GM21447 (cell line): ENCODE results near the gene ALDH1A2.

Experiments used
- ATAC-seq: cut with Tn5 transposase; IDR thresholded peaks from one replicate; pipeline ENCODE4 v1.9.1; 2021; ENCODE audit not compliant: unreplicated experiment

The ALDH1A2 gene

DNA sequence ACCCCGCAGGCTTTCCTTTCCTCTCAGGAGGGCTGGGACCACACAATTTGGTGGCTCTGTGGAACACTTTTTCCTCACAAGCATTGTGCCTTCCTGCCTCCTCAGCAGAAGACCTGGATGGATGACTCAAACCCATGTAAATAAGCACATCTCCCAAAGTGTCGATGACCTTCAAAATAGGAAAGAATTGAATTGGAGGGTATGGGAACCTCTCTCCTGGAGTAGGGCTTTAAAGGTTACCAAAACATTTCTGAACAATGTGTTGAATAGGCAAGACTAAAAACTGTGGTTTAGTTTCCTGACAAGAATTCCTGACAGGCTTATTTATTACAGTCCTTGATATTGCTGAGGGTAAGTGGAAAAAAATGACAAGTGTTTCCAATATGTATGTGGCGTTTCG lies 118.2 kb downstream of the ALDH1A2 start:
- ATAC-seq, result no peak

DNA sequence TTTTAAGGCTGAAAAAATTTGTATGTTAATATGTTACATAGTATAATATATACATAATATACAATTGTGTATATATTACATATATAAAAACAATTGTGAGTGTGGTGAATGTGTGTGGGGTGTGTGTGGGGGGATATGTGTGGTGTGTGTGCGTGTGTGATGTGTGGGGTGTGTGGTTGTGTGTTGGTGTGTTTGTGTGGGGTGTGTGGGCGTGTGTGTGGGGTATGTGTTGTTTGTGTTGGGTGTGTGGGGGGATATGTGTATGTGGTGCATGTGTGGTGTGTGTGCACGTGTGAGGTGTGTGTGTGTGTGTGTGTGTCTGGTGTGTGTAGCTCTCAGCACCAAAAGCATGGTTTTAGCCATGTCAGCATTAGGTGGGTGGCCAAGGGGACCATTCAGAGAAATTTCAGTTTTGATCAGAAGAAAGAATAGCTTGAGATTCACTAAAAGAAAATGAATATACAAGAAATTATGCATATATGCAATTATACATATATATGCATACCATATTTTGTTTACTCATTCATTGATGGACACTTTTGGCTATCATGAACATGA lies 118.9 kb downstream of the ALDH1A2 start:
- no peak for ATAC-seq

DNA sequence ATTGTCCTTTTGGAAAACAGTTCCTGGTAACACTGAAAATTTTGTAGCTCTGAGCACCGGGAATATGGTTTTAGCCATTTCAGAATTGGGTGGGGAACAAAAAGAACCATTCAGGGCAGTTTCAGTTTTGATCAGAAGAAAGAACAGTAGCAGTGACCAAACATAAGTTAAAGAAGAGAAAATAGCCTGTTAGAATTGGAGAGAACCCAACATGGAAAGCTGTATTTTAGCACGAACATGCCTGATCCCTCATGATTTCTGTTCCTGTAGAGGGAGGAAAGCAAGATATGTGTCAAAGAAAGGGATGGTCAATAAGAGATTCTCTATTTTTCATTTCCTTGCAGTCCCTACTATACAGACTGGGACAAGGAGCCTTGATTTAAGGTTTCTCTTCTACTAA lies 119.9 kb downstream of the ALDH1A2 start:
- no peak for ATAC-seq

DNA sequence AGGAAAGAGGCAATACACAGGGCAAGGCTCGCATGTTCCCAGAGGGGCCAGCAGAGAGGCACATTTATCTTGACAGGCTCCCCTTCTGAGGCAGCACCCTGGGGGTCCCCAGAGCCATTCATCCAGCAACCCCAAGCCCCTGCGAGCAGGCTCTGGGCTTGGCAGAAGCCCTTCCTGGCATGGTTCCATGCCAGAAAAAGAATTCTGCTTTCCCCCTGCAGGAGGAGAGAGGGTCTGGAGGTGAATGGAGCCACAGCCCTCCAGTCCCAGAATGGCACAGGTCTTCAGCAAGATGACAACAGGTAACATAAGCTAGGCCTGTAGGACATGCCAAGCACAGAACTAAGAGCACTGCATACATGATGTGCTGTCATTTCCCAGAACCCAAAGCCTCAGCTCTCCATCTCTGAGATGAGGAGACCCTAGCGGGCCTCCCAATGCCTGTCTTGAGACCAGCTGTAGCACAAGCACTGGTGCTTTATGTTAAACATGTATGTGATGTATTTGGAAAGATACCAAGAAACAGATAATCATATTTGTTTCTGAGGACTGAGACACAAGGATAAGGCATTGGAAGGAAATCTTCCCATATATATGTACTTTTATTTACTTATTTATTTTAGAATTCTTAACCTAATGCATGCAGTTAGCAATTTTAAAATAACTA lies 121.6 kb downstream of the ALDH1A2 start:
- ATAC-seq, result no peak

DNA sequence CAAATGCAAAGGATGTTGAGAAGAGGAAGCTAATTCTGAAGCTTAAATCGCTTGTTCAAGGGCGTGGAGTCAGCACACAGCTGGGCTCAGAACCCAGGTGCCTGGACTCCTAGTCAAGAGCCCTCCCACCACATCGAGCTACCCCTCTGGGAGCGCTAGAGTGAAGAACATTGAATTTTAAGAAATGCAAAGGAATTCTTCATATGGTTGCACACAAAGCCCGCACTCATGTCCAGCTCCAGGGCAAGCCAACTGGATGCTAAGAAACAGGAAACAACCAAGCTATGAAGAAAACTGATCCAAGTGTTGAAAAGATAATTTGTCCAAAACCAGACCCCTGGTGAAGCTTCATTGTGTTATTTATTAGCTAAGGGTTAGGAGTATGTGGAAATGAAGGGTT lies 122.3 kb downstream of the ALDH1A2 start:
- ATAC-seq, result no peak

DNA sequence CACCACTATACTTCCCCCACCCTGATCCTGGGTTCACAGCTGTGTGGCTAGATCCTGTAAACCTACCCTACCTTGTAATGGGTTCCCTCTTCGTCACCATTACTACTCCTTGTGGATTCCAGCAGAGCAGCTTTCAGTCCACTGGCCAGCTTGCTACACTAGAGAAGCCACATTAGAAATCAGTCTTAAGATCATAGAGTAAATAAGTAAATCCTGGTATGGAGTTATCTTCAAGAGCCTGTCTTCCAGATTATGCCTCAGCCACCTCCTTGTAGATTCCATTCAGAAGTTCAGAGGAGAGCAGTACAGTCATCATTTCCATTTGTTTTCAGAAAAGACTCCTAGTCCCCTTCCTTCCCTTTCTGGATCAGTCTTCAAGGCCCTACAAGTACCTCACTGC lies 123.7 kb downstream of the ALDH1A2 start:
- no peak for ATAC-seq

DNA sequence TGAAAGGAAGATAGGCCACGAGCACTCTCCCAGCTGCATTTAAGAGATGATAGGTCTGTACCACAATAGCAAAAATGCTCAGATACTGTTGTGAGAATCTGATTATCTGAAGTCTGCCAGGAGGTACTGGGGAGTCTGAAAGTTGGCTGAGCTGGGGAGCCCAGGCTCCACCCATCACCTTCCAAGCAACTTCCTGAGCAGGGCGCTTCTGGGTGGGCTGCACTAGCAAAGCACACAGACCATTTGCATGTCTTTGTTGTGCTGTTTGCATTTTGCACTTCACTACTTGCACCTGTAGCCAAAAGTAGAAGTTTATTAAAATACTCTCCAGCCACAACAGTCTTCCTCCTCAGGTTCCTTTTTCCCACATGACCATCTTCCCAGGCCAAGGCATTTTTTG lies 133.2 kb downstream of the ALDH1A2 start:
- ATAC-seq, result no peak

DNA sequence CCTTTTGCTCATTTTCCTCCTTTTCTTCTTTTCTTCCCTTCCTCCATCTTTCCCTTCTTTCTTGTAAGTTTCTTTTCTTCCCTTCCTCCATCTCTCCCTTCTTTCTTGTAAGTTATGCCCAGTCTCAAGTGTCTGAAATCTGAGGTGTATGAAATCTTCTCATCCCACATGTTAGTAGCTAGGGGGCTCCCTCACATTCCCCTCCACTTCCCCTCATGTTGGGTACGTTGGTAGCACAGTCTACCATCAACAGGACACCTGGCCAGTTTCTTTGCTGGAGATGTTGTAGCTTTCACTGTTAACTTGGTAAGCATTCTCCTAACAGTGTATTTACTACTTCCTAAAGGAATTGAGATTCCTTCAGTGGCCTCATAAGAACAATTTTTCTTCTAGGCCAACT lies 133.9 kb downstream of the ALDH1A2 start:
- ATAC-seq, result no peak

DNA sequence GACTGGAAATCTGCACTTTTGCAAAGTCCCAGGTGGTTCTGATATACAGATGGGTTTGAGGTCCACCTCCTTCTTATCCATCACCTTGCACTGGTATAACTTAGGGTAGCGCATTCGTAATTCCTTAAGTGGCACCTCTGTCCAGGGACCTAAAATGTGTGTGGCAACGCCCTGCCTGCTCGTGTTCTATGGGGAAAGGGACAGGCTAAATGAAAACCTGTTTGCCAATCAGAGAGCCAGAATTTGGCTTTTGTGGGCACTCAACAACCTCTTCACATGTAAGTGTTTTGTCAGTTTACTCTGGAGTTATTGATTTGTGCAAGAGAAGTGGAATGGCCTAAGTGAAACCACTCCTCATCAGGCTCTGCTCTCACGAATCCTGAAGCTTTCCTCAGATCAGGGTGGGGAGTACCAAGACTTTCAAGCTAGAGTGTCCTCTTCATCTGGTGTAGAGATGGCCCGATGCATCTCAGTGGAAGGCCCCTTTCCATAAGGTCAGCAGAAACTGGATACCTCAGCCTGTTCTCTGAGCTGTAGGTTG lies 138.3 kb downstream of the ALDH1A2 start:
- no peak for ATAC-seq

DNA sequence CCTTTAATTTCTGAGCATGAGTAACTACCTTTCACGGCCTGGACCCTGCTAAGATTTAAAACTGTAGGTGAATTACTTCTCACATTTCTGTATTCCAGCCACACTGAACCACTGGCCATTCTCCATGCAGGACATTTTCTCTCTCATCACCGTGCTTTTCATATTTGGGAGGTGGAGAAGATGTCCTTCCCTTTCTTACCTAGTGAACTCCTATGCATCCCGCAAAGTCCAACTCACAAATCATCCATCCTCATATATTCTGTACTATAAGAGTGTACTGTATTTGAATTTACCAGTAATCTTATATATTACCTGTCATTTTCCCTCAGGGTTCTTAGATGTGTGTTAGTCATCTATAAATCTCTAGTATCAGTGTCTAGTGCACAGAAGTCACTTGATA lies 139.9 kb downstream of the ALDH1A2 start:
- no peak for ATAC-seq

DNA sequence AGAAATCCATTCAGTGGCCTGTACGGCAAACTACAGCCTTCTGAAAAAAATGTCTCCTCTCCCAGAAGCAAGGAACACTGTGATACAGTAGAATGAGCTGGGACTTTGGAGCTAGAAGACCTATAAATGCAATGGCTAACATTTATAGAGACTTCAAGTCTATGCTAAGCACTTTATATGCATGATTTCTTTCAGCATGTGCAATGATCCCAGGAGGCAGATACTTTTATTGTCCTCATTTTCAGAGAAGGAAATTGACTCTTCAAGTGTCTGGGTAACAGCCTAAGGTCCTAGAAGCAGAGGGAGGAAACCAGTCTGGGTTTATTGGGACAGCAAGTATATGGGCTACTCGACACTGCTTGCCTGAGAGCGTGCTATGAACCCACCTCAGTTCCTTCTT lies 140.9 kb downstream of the ALDH1A2 start:
- ATAC-seq, result no peak

DNA sequence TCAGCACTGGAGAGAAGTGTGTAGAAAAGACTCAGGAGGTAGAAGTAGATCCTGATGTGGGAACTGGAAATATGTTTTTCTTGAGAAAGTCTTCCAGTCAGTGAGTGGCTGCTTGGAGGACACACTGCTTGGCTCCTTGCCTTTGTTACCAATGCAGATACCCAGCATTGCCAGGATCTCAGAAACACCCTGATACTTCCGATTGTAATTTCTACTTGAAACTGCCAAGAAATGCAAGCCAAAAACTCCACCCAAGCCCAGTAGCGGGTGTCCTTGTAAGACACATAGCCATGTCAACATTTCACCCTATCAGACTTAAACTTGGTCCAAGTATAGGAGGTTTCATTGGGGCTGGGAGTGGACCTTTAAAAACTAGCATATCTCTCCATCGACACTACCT lies 141.8 kb downstream of the ALDH1A2 start:
- no peak for ATAC-seq

DNA sequence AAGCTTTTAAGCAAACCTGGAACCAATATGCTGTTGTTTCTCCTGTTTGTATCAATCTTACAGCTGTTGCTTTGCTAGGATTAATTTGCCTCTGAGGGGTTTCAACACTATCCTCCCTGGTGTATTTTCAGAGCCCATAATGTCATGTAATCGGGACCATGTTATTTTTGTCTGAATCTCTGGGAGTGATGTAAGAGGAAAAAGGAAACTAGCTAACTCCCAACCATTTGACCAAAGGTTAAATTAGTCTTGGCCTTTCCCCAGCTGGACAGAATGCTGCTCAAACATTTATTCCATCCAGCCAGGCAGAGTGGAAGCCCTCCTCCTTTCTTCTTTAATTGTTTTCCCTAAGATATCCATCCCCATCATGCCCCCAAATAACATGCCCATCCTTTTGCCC lies 142.2 kb downstream of the ALDH1A2 start:
- no peak for ATAC-seq

DNA sequence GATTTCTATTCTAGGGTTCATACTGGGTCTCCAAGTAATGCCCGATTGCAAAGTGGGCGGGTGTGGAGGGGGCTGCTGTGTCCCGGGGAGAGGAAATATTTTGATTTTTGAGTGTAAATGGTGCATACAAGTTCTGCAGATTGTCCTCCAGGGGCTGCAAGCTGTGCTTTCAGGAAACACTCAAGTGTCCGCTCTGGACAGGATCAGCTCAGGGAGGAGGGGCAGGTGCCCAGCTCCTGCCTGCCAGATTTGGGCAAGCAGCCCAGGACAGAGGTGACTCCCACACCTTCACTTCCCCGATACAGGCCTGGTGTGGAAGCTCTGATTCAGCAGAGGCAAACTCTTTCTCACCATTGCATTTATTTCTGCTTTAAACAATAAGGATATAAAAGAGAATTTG lies 142.7 kb downstream of the ALDH1A2 start:
- ATAC-seq, result no peak

DNA sequence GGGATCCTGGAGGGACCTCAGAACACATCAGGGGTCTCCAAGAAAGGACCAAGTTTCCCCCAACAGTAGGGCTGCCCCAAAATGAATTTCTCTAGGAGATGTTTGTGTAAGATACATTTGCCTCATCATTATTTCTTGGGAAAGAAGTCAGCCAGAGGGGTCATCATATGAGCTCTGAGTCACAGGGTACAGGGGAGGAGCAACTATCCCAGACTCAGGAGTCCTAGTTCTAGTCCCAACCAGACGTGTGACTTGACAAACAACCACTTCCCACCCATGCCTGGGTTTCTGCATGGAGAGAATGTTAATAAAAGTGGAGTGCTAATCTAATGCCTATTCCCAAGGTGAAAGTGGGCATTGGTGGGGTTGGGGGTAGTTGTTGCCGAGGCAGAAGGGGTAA lies 144.1 kb downstream of the ALDH1A2 start:
- no peak for ATAC-seq

DNA sequence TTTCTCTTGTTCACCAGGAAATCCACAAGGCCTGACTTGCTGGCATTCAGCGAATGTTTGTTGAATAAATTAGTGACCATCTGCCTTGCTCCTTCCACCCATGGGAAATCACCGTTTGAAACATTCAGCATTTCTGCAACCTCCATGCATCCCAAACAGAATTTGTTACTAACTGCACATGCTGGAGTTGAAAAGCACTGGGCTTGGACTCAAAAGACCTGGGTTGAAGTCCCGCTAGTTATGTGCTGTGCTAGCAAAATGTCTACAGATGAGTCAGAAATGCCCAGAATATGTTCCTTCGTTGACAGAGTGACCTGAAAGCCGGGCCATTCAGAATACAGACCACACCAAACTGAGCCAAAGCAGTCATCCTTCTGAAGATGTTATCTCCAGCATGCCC lies 144.6 kb downstream of the ALDH1A2 start:
- no peak for ATAC-seq

DNA sequence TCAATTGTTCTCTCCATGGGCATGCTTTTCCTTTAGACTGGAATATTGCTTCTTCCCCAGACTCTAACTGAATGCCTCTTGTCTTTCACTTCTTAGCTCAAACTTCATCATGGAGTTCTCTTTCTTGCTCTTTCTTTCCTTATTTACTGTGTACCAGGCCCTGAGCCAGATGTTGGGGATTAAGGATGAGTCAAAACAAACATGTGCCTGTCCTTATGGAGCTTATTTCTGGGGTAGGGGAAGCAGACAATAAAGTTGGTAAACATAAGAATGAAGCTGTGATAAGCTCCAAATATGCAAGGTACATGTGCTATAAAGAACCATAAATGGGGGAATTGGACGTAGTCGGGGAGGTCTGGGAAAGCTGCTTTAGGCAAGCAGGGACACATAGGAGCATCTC lies 145.8 kb downstream of the ALDH1A2 start:
- no peak for ATAC-seq

DNA sequence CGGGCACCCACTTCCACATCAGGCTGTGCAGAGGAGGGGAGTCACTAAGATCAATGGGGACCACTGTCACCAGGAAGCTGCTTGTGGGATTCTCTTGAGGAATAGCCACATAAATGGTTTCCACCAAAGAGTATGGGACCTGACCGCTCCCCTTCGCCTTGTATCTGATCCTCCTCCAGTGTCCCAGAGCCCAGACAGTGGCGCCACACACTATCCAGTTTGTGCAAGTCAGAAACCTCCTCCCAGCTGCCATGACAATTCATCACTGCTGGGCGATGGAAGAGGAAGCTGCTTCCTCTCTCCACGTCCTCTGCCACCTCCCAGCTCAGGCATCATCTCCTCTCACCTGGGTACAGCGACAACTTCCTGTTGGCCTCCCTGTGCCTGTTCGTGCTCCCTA lies 147.5 kb downstream of the ALDH1A2 start:
- no peak for ATAC-seq

DNA sequence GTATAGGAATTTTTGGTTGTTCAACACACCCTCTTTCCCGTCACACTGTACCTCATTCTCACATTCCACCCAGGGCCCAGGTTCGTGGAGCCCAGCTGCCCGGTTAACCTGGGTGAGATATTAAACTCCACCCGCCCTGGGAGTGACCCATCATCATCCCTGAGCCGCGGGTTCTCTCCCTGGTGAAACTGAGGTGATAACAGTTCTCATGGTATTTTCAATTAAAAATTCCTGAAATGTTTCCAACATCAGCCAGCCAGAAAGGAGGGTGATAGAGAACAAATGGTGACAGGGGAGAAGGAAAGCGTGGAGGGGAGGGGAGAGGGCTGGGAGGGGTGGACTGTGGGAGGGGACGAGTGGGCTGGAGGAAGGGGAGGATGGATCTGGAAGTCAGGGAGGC lies 148.8 kb downstream of the ALDH1A2 start:
- ATAC-seq, result no peak

DNA sequence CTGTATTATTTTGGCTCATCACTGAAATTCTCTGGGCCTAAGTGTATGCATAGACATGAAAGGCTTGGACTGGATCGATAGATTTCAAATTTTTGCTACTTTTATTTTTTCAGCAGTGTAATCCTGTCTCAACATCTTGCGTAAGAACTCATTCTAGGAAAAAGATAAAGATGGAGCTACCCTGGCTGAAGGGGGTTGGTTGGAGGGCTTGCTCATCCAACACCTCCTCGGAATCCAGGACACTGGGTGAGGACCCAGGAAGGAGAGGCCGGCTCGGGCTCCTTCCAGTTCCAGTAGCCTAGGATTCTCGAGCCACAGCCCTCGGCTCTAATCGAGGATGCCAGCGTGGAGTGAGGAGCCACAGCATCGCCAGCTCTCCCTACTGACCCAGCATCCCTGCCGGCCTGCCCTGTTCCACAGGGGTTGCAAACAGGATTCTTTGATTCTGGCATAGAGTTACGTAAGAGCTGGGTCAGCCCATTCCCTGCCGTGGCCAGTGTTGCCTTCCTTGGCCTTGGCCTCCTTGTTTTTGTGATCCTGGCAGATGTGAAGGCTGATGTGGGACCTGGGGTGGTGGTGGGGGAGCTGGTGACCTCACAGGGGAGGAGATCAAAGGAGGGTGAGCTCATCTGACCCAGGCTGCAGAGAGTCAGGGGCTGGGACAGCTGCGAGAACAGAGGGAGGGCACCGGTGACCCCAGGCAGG lies 149.5 kb downstream of the ALDH1A2 start:
- no peak for ATAC-seq

DNA sequence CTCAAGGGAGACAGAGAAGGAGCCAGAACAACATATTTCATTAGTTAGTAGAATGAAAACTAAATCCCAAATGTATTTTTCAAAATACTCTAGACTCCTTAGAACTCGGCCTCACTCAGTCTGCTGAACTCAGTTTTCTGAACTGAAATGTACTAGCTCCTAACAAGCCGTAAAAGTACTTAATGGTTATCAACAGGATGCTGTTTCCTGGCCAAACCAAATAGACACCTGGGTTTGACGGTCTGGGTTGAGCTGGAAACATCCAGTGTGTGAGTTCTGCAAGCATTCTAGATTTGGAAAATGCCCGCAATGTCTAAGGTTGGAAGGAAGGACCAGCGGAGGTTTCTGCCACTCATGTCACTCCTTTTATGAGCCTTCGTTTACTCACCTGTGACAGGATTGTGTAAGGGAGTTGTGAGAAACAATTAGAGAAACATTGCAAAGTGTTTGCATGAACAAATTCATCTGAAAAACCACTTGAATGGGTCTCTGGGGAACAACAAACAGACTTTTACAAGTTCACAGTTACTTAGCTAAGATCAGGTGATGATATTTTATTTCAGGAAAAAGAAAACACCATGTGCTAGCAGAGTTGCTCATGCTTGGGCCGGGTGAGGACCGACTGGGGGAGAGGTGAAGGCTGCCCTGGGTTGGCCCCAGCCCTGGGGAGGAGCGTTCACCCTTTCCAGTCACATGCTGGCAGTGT lies 151.0 kb downstream of the ALDH1A2 start:
- ATAC-seq, result no peak

DNA sequence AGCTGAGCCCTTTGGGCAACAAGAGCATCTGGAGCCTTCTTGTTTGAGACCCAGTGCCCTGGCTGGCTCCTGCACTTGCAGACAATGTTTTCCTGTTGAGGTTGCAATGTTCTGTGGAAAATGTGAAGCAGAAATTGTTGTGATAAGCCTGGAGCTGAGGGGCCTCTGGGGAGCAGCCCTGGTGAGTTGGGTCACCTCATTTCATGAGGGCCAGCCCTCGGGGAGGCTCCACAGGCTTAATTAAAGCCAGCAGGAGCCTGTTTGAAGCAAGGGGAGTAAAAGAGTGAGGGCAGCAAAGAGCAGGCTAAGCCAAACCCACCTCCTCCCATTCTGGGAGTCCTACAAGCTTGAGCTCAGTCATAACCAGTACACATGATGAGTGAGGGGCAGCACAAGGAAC lies 154.3 kb downstream of the ALDH1A2 start:
- ATAC-seq, result no peak
